Activated T-helper 1 cell treated with anti-CD3 and anti-CD28 coated beads, Interleukin-2, amount 50 U/mL, for 16 hours (primary cell): Measurements from ENCODE around the gene RAP1GAP2.
A peak's percentile ranks its signal among the peaks of the same experiment; 100 is the strongest.
"Not testable (repeated sequence)": the region's sequence is repeated elsewhere in the genome, so short reads cannot be mapped to it uniquely, and the experiment has no call there.

Experiments
- DNase-seq, 2 donors: peaks; one replicate each; pipeline ENCODE4 v3.0.0-alpha.2; 2020; ENCODE audit warnings: low read depth in 1 of 2, low spot score in 1 of 2

Gene RAP1GAP2

GRCh38 chr17:2796164-2797125, at the start of gene RAP1GAP2:
Gene RAP1GAP2 (plus strand): TSS chr17:2796438. CDS start chr17:2796528, 90 bp downstream.
- peak; percentile 30 to 50 for DNase-seq

GRCh38 chr17:2749058-2749783, 47.0 kb upstream of the RAP1GAP2 start, which contains the start of gene CCDC92B:
Gene CCDC92B (minus strand): TSS chr17:2749652. CDS start chr17:2735145, 14,507 bp downstream.
- DNase-seq, result no peak

- peak; percentile 33 to 55 for DNase-seq
Observed at GRCh38 chr17:2749784-2750181, 46.5 kb upstream of the RAP1GAP2 start.

- no peak for DNase-seq
Observed at GRCh38 chr17:2750721-2751120, 45.5 kb upstream of the RAP1GAP2 start.

GRCh38 chr17:2751491-2751890, 44.7 kb upstream of the RAP1GAP2 start:
- no peak for DNase-seq

- DNase-seq, result no peak
Observed at GRCh38 chr17:2755891-2756724, 40.1 kb upstream of the RAP1GAP2 start.

- DNase-seq, result no peak
Observed at GRCh38 chr17:2758870-2759269, 37.4 kb upstream of the RAP1GAP2 start.

GRCh38 chr17:2770129-2770528, 26.1 kb upstream of the RAP1GAP2 start:
- no peak for DNase-seq

GRCh38 chr17:2775206-2775605, 21.0 kb upstream of the RAP1GAP2 start:
- no peak for DNase-seq

GRCh38 chr17:2776589-2777241, 19.5 kb upstream of the RAP1GAP2 start:
- no peak for DNase-seq

- DNase-seq, result no peak
Observed at GRCh38 chr17:2777242-2777867, 18.9 kb upstream of the RAP1GAP2 start.

GRCh38 chr17:2778489-2778888, 17.7 kb upstream of the RAP1GAP2 start:
- DNase-seq, result no peak

- no peak for DNase-seq
Observed at GRCh38 chr17:2779545-2779944, 16.7 kb upstream of the RAP1GAP2 start.

- no peak for DNase-seq
Observed at GRCh38 chr17:2780256-2780655, 16.0 kb upstream of the RAP1GAP2 start.

- no peak for DNase-seq
Observed at GRCh38 chr17:2780931-2781454, 15.2 kb upstream of the RAP1GAP2 start.

GRCh38 chr17:2781598-2781997, 14.6 kb upstream of the RAP1GAP2 start:
- not testable (repeated sequence) for DNase-seq

GRCh38 chr17:2782055-2782454, 14.2 kb upstream of the RAP1GAP2 start:
- DNase-seq, result no peak

- no peak for DNase-seq
Observed at GRCh38 chr17:2783310-2784030, 12.8 kb upstream of the RAP1GAP2 start.

- DNase-seq, result no peak
Observed at GRCh38 chr17:2784864-2785263, 11.4 kb upstream of the RAP1GAP2 start.
